HepG2 (cell line): ENCODE data around the gene XAF1. TPM values are rescaled to one million over a fixed set of nuclear protein-coding genes. Genes with fewer than 3 reads are reported as not detected.

ENCODE experiments used
- ATAC-seq: fragments of 200-7000 bp; cut with Tn5 transposase; 3 replicates; pipeline ENCODE4 v1.9.1; 2020; ENCODE audit warnings: mild to moderate bottlenecking, moderate library complexity
- BruUV-seq: library from RNA; stranded (reverse); fragments of 400-500 nt; replicated peaks from 2 replicates; lab custom pipeline; 2021; lab: Mats Ljungman, UMichigan
- CTCF ChIA-PET: fragments of 300-600 bp; formaldehyde crosslinking; extraction: SDS; loops from one replicate; lab custom pipeline; 2021; ENCODE audit warnings: low total read pairs, inconsistent platforms, low intra/inter-chr PET ratio; lab: Yijun Ruan, JAX
- POLR2A ChIA-PET: fragments of 350-600 bp; sonication (Branson Sonifier 250); formaldehyde crosslinking; loops from one replicate; lab custom pipeline; 2020; ENCODE audit warnings: antibody characterized with exemption, inconsistent platforms; lab: Yijun Ruan, JAX
- DNase-seq: peaks from one replicate; pipeline ENCODE4 v3.0.0-alpha.2; 2015; ENCODE audit warnings: low spot score
- FAIRE-seq: peaks from 3 replicates; lab custom pipeline; 2011; peaks lifted over from hg19 to GRCh38; lab: Jason Lieb, UNC
- H2AFZ ChIP-seq: one replicate; pipeline ENCODE4 v1.6.1; 2011; ENCODE audit warnings: low read length, inconsistent platforms
- H3K27ac ChIP-seq: fragments of 300-600 bp; 3 replicates; pipeline ENCODE4 v1.8.0; 2011; ENCODE audit warnings: mixed run types, mild to moderate bottlenecking, mixed read lengths, low read length, inconsistent platforms; ENCODE audit not compliant: insufficient read depth; ENCODE audit errors: extremely low read length
- H3K27me3 ChIP-seq, 2 experiments: fragments of 200-600 bp in 1 of 2; 2 replicates in 1 of 2; 3 replicates in 1 of 2; pipeline versions ENCODE4 v1.6.0 to v1.8.0; 2011; ENCODE audit warnings: low read length in 2 of 2, mild to moderate bottlenecking in 2 of 2, moderate library complexity in 2 of 2, inconsistent platforms in 1 of 2; ENCODE audit not compliant: insufficient read depth in 2 of 2, control insufficient read depth in 1 of 2
- H3K36me3 ChIP-seq, 2 experiments: fragments of 200-600 bp in 1 of 2; replicated peaks in 1 of 2; 2 replicates in 1 of 2; 3 replicates in 1 of 2; pipeline versions ENCODE4 v1.5.1 to v1.8.0; 2011; ENCODE audit warnings: low read length in 2 of 2, inconsistent platforms in 1 of 2; ENCODE audit not compliant: insufficient read depth in 2 of 2, control insufficient read depth in 1 of 2
- H3K4me1 ChIP-seq: 2 replicates; pipeline ENCODE4 v1.5.1; 2012; ENCODE audit warnings: low read length, inconsistent platforms; ENCODE audit not compliant: insufficient read depth
- H3K4me2 ChIP-seq: 2 replicates; pipeline ENCODE4 v1.6.0; 2011; ENCODE audit warnings: low read depth, low read length, inconsistent platforms
- H3K4me3 ChIP-seq, 3 experiments: fragments of 200-600 bp in 1 of 3; sonication (generic), shearing (Covaris generic) in 1 of 3; replicated peaks in 1 of 3; 2 replicates each; pipeline ENCODE4 v1.5.1; 2011 to 2016; ENCODE audit warnings: low read length in 3 of 3, inconsistent platforms in 2 of 3, low read depth in 2 of 3, mild to moderate bottlenecking in 2 of 3, control low read depth in 1 of 3, mixed read lengths in 1 of 3; ENCODE audit not compliant: insufficient read depth in 1 of 3
- H3K79me2 ChIP-seq: one replicate; pipeline ENCODE4 v1.6.1; 2011; ENCODE audit warnings: low read length, inconsistent platforms; ENCODE audit not compliant: insufficient read depth
- H3K9ac ChIP-seq: 2 replicates; pipeline ENCODE4 v1.6.0; 2011; ENCODE audit warnings: mild to moderate bottlenecking, low read depth, low read length, inconsistent platforms; ENCODE audit not compliant: insufficient read depth
- H3K9me3 ChIP-seq: 2 replicates; pipeline ENCODE4 v1.5.1; 2012; ENCODE audit warnings: mild to moderate bottlenecking, low read length
- H4K20me1 ChIP-seq: 2 replicates; pipeline ENCODE4 v1.6.0; 2011; ENCODE audit warnings: inconsistent platforms, mild to moderate bottlenecking, low read length, moderate library complexity; ENCODE audit not compliant: insufficient read depth
- ARNT2 ChIP-seq: sonication (generic); formaldehyde crosslinking; IDR thresholded peaks from 2 replicates; pipeline ENCODE4 v1.8.0; 2022; ENCODE audit warnings: mild to moderate bottlenecking, low read depth, missing genetic modification reagents, moderate library complexity
- ATM ChIP-seq: fragments of 450-650 bp; IDR thresholded peaks from 2 replicates; pipeline ENCODE4 v1.7.1; 2017; ENCODE audit warnings: mild to moderate bottlenecking, borderline replicate concordance
- FLYWCH1 ChIP-seq: sonication (generic); formaldehyde crosslinking; IDR thresholded peaks from 2 replicates; pipeline ENCODE4 v1.8.1; 2023; ENCODE audit warnings: mild to moderate bottlenecking, missing genetic modification reagents
- FOSL2 ChIP-seq: sonication (generic); formaldehyde crosslinking; IDR thresholded peaks from 2 replicates; pipeline ENCODE4 v1.4.0; 2020; ENCODE audit warnings: missing genetic modification reagents
- HOXD1 ChIP-seq: sonication (generic); formaldehyde crosslinking; IDR thresholded peaks from 2 replicates; pipeline ENCODE4 v1.5.0; 2020; ENCODE audit warnings: missing genetic modification reagents
- NFE2L2 ChIP-seq: fragments of 150-350 bp; IDR thresholded peaks from 2 replicates; pipeline ENCODE4 v1.6.1; 2014; ENCODE audit warnings: low read length
- NR1H2 ChIP-seq: sonication (generic); formaldehyde crosslinking; IDR thresholded peaks from 2 replicates; pipeline ENCODE4 v1.8.1; 2022; ENCODE audit warnings: low read depth, missing genetic modification reagents, borderline replicate concordance
- NR2F6 ChIP-seq, 2 experiments: IDR thresholded peaks; 2 replicates each; pipeline ENCODE4 v1.6.1; 2016; ENCODE audit warnings: antibody characterized with exemption in 1 of 2, mild to moderate bottlenecking in 1 of 2
- PAXIP1 ChIP-seq: sonication (generic); formaldehyde crosslinking; conservative IDR thresholded peaks from 2 replicates; pipeline ENCODE4 v1.4.0; 2020; ENCODE audit warnings: mild to moderate bottlenecking, missing genetic modification reagents, moderate library complexity
- PREB ChIP-seq: sonication (generic); formaldehyde crosslinking; IDR thresholded peaks from 2 replicates; pipeline ENCODE4 v1.4.0; 2020; ENCODE audit warnings: missing genetic modification reagents
- USF2 ChIP-seq, 2 experiments: sonication (generic) in 1 of 2; formaldehyde crosslinking in 1 of 2; IDR thresholded peaks; 2 replicates each; pipeline versions ENCODE4 v1.5.1 to v1.6.1; 2011 to 2020; ENCODE audit warnings: borderline replicate concordance in 1 of 2, low read depth in 1 of 2, low read length in 1 of 2, mild to moderate bottlenecking in 1 of 2, missing genetic modification reagents in 1 of 2, moderate library complexity in 1 of 2
- ZBTB14 ChIP-seq: sonication (generic); formaldehyde crosslinking; IDR thresholded peaks from 2 replicates; pipeline ENCODE4 v1.4.0; 2020; ENCODE audit warnings: missing genetic modification reagents
- ZMYM2 ChIP-seq: sonication (generic); formaldehyde crosslinking; IDR thresholded peaks from 2 replicates; pipeline ENCODE4 v1.8.0; 2022; ENCODE audit warnings: mild to moderate bottlenecking, missing genetic modification reagents
- WGBS: methylation state at CpG from one replicate; pipeline ENCODE4 v1.1.6; 2017; ENCODE audit warnings: low lambda C conversion rate; 5-methylcytosine and 5-hydroxymethylcytosine counted together
- in situ Hi-C: cut with HindIII; loops from 2 replicates; pipeline ENCODE4 v1.10.0; 2017; ENCODE audit warnings: low pct_unique_long_range_greater_than_20kb; ENCODE audit not compliant: extremely low pct_ligation_motif_present
- intact Hi-C: fragments of 100-400 bp; cut with micrococcal nuclease; formaldehyde crosslinking; loops from one replicate; pipeline ENCODE4 v1.10.0; 2022; ENCODE audit not compliant: unreplicated experiment
- polyA plus RNA-seq, 8 experiments: library from polyadenylated mRNA; depleted of rRNA in 3 of 8; stranded (reverse) in 7 of 8; unstranded in 1 of 8; fragments of >200 nt; fragmentation: Illumina TruSeq in 4 of 8; extraction: Trizol in 4 of 8; gene quantifications; 2 replicates each; pipeline versions ENCODE4 v1.2.1 to v1.2.3, GENCODE V29; 2011 to 2016; ENCODE audit warnings: low read depth in 4 of 8, missing spikeins in 1 of 8, mixed read lengths in 1 of 8; ENCODE audit not compliant: insufficient read depth in 1 of 8
- total RNA-seq, 5 experiments: library from RNA; depleted of rRNA; stranded (reverse); fragments of >200 nt; fragmentation: Illumina TruSeq; extraction: Trizol; gene quantifications; 2 replicates each; pipeline ENCODE4 v1.2.3, GENCODE V29; 2016; ENCODE audit warnings: low read depth in 1 of 5

Gene XAF1
- total and polyA plus RNA-seq, 2 of the 13 experiments (the other 11 are each of a cell fraction or from before 2014, with no cell fraction given), result 1.2 to 2.4 TPM

- no peak overlapping the region for H3K4me3 ChIP-seq
- DNase-seq, result no peak
- no peaks in the 10 kb centered on the region for H3K79me2 ChIP-seq
- ChIA-PET CTCF (no interaction called here), POLR2A (no interaction called here)
- BruUV-seq, result no TSS peak
- 84% methylated on average over 8 of the region's 8 CpGs for WGBS
- no peak overlapping the region for H2AFZ ChIP-seq
- no peak for FAIRE-seq
- no peaks in the 10 kb centered on the region; a peak in 1 of 5 replicates for H3K27me3 ChIP-seq
- no peak overlapping the region for H3K4me2 ChIP-seq
- no peak overlapping the region for H3K9ac ChIP-seq
- in situ Hi-C loops (no loop called here), intact Hi-C loops (no loop called here)
- H3K27ac ChIP-seq, result no peak overlapping the region
- H4K20me1 ChIP-seq, result no peaks in the 10 kb centered on the region
- no peaks in the 10 kb centered on the region for H3K4me1 ChIP-seq
- H3K9me3 ChIP-seq, result no peaks in the 10 kb centered on the region
- no peaks in the 10 kb centered on the region for H3K36me3 ChIP-seq
- ATAC-seq, result no peak
- TF ChIP-seq ZBTB14 (CRISPR knock-in tag), result no peak
- no peak for TF ChIP-seq NR1H2 (CRISPR knock-in tag)
- no peak for TF ChIP-seq ARNT2 (CRISPR knock-in tag)
- no peak for TF ChIP-seq ATM
- no peak for TF ChIP-seq ZMYM2
- TF ChIP-seq NR2F6 (IDR thresholded peaks at IDR 0.05), result no peak
- TF ChIP-seq NR2F6 (CRISPR knock-in tag; IDR thresholded peaks at IDR 0.05), result no peak
- no peak for TF ChIP-seq HOXD1 (CRISPR knock-in tag)
- TF ChIP-seq USF2 (IDR thresholded peaks at IDR 0.05; ENCODE audit: low read depth, low read length), result no peak
- TF ChIP-seq USF2 (CRISPR knock-in tag; IDR thresholded peaks at IDR 0.05; ENCODE audit: borderline replicate concordance), result no peak
- TF ChIP-seq FOSL2 (CRISPR knock-in tag), result no peak
- TF ChIP-seq FLYWCH1 (CRISPR knock-in tag), result no peak
- TF ChIP-seq NFE2L2, result no peak
- TF ChIP-seq PAXIP1 (CRISPR knock-in tag), result no peak
- no peak for TF ChIP-seq PREB (CRISPR knock-in tag)
Observed at GRCh38 chr17:6761779-6762178, 5.9 kb downstream of the XAF1 start.
